NCI-H524 (cell line): ENCODE results near the gene DOCK8.

Experiments used
- DNase-seq, 2 experiments: peaks; one replicate each; lab custom pipeline; 2025; lab: John Stamatoyannopoulos, UW

Gene DOCK8

GRCh38 chr9:495739-496138 is 281.1 kb downstream of the DOCK8 start:
- DNase-seq, result no peak

DNA sequence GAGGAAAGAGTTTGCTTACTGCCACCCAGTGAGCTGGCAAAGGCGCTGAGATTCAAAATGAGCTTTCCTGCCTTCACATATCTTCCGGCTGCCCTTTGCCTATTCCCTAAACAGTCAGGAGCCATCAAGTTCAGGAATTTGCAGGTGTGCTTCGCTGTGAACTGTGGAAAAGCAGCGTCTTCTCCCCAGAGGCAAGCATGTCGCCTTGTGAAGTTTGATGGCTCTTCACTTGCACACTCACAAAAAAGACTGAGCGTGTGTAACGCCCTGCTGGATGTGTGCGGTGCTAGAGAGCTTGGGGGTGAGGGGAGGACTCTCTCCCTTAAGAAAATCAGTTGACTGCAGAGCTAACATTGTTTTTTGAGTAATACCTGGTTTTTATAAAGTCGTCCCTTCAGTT is 288.7 kb downstream of the DOCK8 start:
- DNase-seq, result no peak

GRCh38 chr9:503881-504852 is 289.5 kb downstream of the DOCK8 start, which contains the start of gene KANK1:
Gene KANK1, plus strand, starts transcription at chr9:504695.
- peak; percentile 69 to 85 for DNase-seq

DNA sequence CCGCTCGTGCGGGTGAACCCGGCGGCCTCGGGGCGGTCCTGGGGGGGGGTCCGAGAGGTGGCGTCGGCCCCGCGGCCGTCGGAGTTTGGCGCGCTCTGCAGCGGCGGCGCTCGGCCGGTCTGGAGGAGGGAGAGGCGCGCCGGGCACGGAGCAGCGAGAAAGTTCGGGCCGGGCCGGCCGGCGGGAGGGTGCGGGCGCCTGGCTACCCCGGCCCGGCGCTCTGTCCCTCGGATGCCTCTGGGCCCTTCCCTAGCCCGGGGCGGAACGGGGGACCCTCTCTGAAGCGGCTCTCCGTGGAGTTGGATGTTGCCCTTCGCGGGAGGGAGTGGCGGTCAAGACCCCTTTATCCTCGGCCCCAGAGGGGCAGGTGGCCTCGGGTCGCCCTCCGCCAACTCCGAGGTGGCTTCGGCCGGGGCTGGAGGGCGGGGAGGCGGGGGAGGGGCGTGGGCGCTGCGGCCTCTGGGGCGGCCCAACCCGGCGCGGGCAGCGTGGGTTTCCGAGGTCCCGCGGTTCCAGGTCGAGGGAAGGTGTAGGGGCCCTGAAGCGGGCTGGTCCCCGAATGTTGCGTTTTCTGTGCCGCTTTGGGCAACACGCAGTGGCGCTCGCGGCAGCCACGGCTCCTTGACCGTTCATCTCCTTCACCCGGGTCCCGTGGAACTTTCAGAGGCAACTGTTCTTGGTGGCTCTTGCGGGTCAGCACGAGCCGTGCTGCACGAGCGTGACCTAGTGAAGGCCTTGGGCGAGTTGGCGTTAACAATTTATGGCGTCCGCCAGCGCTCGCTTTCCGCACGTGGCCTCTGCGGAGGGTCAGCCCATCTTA is 290.5 kb downstream of the DOCK8 start:
- DNase-seq, result peak in 1 of 2 experiments; percentile 7

- no peak for DNase-seq
These were observed 291.0 kb downstream of the DOCK8 start for GRCh38 chr9:505741-506059.

GRCh38 chr9:506281-506680 is 291.6 kb downstream of the DOCK8 start:
- DNase-seq, result no peak

- DNase-seq, result no peak
These were observed 297.2 kb downstream of the DOCK8 start for GRCh38 chr9:511861-512260.

- no peak for DNase-seq
These were observed 298.0 kb downstream of the DOCK8 start for GRCh38 chr9:512555-513272.
